IMR-90 (cell line): ENCODE measurements around the gene SEC24D. TPM values are rescaled to one million over a fixed set of nuclear protein-coding genes. Genes with fewer than 3 reads are reported as not detected.

Source experiments
- ATAC-seq: fragments of 200-7000 bp; cut with Tn5 transposase; 2 replicates; pipeline ENCODE4 v1.9.1; 2020; ENCODE audit warnings: low read depth, mild to moderate bottlenecking, moderate library complexity
- BruUV-seq: library from RNA; stranded (reverse); fragments of 400-500 nt; replicated peaks from 2 replicates; lab custom pipeline; 2021; lab: Mats Ljungman, UMichigan
- CTCF ChIA-PET: fragments of 300-600 bp; formaldehyde crosslinking; extraction: SDS; loops from one replicate; lab custom pipeline; 2021; ENCODE audit warnings: antibody characterized with exemption; lab: Yijun Ruan, JAX
- POLR2A ChIA-PET: fragments of 300-600 bp; sonication (Branson Sonifier 250); formaldehyde crosslinking; loops from one replicate; lab custom pipeline; 2022; ENCODE audit warnings: antibody characterized with exemption; ENCODE audit not compliant: unreplicated experiment; lab: Charles Lee
- DNase-seq: peaks from one replicate; pipeline ENCODE4 v3.0.0; 2013
- H2AFZ ChIP-seq: replicated peaks from 2 replicates; pipeline ENCODE3; 2013; ENCODE audit warnings: low read length, mild to moderate bottlenecking; ENCODE audit not compliant: poor library complexity
- H2AK5ac ChIP-seq: 2 replicates; pipeline ENCODE4 v1.6.1; 2013; ENCODE audit warnings: low read depth, low read length, inconsistent platforms
- H2AK9ac ChIP-seq: replicated peaks from 2 replicates; pipeline ENCODE3; 2013; ENCODE audit warnings: mild to moderate bottlenecking, low read depth, low read length, moderate library complexity; ENCODE audit not compliant: poor library complexity
- H2BK120ac ChIP-seq: 2 replicates; pipeline ENCODE4 v1.6.1; 2013; ENCODE audit warnings: low read depth, low read length, inconsistent platforms
- H2BK15ac ChIP-seq: 3 replicates; pipeline ENCODE4 v1.6.1; 2013; ENCODE audit warnings: low read depth, low read length, inconsistent platforms
- H2BK20ac ChIP-seq: 2 replicates; pipeline ENCODE4 v1.6.1; 2013; ENCODE audit warnings: low read depth, mild to moderate bottlenecking, inconsistent platforms, low read length, moderate library complexity
- H2BK5ac ChIP-seq: 2 replicates; pipeline ENCODE4 v1.6.1; 2013; ENCODE audit warnings: mild to moderate bottlenecking, low read depth, low read length, inconsistent platforms; ENCODE audit not compliant: poor library complexity, severe bottlenecking
- H3K14ac ChIP-seq: replicated peaks from 2 replicates; pipeline ENCODE4 v1.6.1; 2013; ENCODE audit warnings: low read depth, low read length, inconsistent platforms
- H3K18ac ChIP-seq: 2 replicates; pipeline ENCODE4 v1.6.1; 2013; ENCODE audit warnings: low read depth, low read length, control low read depth
- H3K23ac ChIP-seq: 2 replicates; pipeline ENCODE4 v1.6.1; 2013; ENCODE audit warnings: low read depth, low read length, inconsistent platforms
- H3K27ac ChIP-seq: 2 replicates; pipeline ENCODE4 v1.5.1; 2013; ENCODE audit warnings: mild to moderate bottlenecking, control low read depth, low read length; ENCODE audit not compliant: insufficient read depth
- H3K27me3 ChIP-seq: 2 replicates; pipeline ENCODE4 v1.6.1; 2013; ENCODE audit warnings: low read length; ENCODE audit not compliant: control insufficient read depth, insufficient read depth
- H3K36me3 ChIP-seq: 2 replicates; pipeline ENCODE4 v1.6.1; 2013; ENCODE audit warnings: low read length, mixed read lengths; ENCODE audit not compliant: control insufficient read depth, insufficient read depth
- H3K4ac ChIP-seq: 2 replicates; pipeline ENCODE4 v1.6.1; 2013; ENCODE audit warnings: low read depth, low read length, inconsistent platforms
- H3K4me1 ChIP-seq: 2 replicates; pipeline ENCODE4 v1.6.1; 2013; ENCODE audit warnings: low read length, mixed read lengths; ENCODE audit not compliant: control insufficient read depth, insufficient read depth
- H3K4me2 ChIP-seq: 2 replicates; pipeline ENCODE4 v1.6.1; 2013; ENCODE audit warnings: low read depth, mild to moderate bottlenecking, control low read depth, low read length, moderate library complexity
- H3K4me3 ChIP-seq: 2 replicates; pipeline ENCODE4 v1.5.1; 2013; ENCODE audit warnings: low read depth, mild to moderate bottlenecking, control low read depth, low read length, moderate library complexity; ENCODE audit not compliant: insufficient read depth
- H3K56ac ChIP-seq: 2 replicates; pipeline ENCODE4 v1.6.1; 2013; ENCODE audit warnings: low read length, inconsistent platforms; ENCODE audit not compliant: insufficient read depth; ENCODE audit errors: extremely low read depth
- H3K79me1 ChIP-seq, 2 experiments: 2 replicates each; pipeline ENCODE4 v1.6.1; 2013; ENCODE audit warnings: low read length in 2 of 2, inconsistent platforms in 1 of 2, low read depth in 1 of 2
- H3K9ac ChIP-seq: 2 replicates; pipeline ENCODE4 v1.6.1; 2013; ENCODE audit warnings: low read depth, low read length, control low read depth
- H3K9me1 ChIP-seq: 2 replicates; pipeline ENCODE4 v1.6.1; 2013; ENCODE audit warnings: low read length, inconsistent platforms; ENCODE audit not compliant: insufficient read depth
- H3K9me3 ChIP-seq: 2 replicates; pipeline ENCODE4 v1.6.1; 2013; ENCODE audit warnings: low read length; ENCODE audit not compliant: control insufficient read depth, insufficient read depth
- H4K20me1 ChIP-seq: 2 replicates; pipeline ENCODE4 v1.6.1; 2013; ENCODE audit warnings: low read length, inconsistent platforms; ENCODE audit not compliant: insufficient read depth
- H4K5ac ChIP-seq: 2 replicates; pipeline ENCODE4 v1.6.1; 2013; ENCODE audit warnings: mild to moderate bottlenecking, low read depth, low read length, control low read depth
- H4K8ac ChIP-seq, 2 experiments: 2 replicates each; pipeline ENCODE4 v1.6.1; 2013; ENCODE audit warnings: low read depth in 2 of 2, low read length in 2 of 2, control low read depth in 1 of 2, inconsistent platforms in 1 of 2
- H4K91ac ChIP-seq: 2 replicates; pipeline ENCODE4 v1.6.1; 2013; ENCODE audit warnings: low read depth, low read length, inconsistent platforms; ENCODE audit not compliant: insufficient read depth
- BHLHE40 ChIP-seq: fragments of 150-350 bp; IDR thresholded peaks from 2 replicates; pipeline ENCODE4 v1.6.1; 2016; ENCODE audit warnings: mild to moderate bottlenecking, low read depth, low read length
- CEBPB ChIP-seq: IDR thresholded peaks from 2 replicates; pipeline ENCODE4 v1.6.1; 2012; ENCODE audit warnings: low read depth, low read length, improper control_type of control experiment
- CHD1 ChIP-seq: IDR thresholded peaks from 2 replicates; pipeline ENCODE4 v1.6.1; 2012; ENCODE audit warnings: low read depth, low read length, improper control_type of control experiment
- ELK1 ChIP-seq: fragments of 150-350 bp; IDR thresholded peaks from 2 replicates; pipeline ENCODE4 v1.6.1; 2016; ENCODE audit warnings: low read depth, mild to moderate bottlenecking, low read length, moderate library complexity, borderline replicate concordance
- FOS ChIP-seq: fragments of 150-350 bp; IDR thresholded peaks from 2 replicates; pipeline ENCODE4 v1.6.1; 2016; ENCODE audit warnings: low read depth, low read length
- MAFK ChIP-seq: IDR thresholded peaks from 2 replicates; pipeline ENCODE4 v1.6.1; 2012; ENCODE audit warnings: low read depth, low read length, improper control_type of control experiment
- MAZ ChIP-seq: IDR thresholded peaks from 2 replicates; pipeline ENCODE4 v1.6.1; 2012; ENCODE audit warnings: low read depth, mild to moderate bottlenecking, low read length, improper control_type of control experiment, moderate library complexity, borderline replicate concordance
- MXI1 ChIP-seq: IDR thresholded peaks from 2 replicates; pipeline ENCODE4 v1.6.1; 2012; ENCODE audit warnings: low read depth, mild to moderate bottlenecking, low read length, moderate library complexity, borderline replicate concordance
- NFE2L2 ChIP-seq: fragments of 150-350 bp; IDR thresholded peaks from 2 replicates; pipeline ENCODE4 v1.6.1; 2016; ENCODE audit warnings: low read depth, mild to moderate bottlenecking, low read length
- POLR2A ChIP-seq: IDR thresholded peaks from 2 replicates; pipeline ENCODE4 v1.6.1; 2012; ENCODE audit warnings: mild to moderate bottlenecking, low read depth, low read length
- RAD21 ChIP-seq: IDR thresholded peaks from 2 replicates; pipeline ENCODE4 v1.6.1; 2012; ENCODE audit warnings: low read length, improper control_type of control experiment
- RCOR1 ChIP-seq: IDR thresholded peaks from 2 replicates; pipeline ENCODE4 v1.6.1; 2012; ENCODE audit warnings: mild to moderate bottlenecking, low read length, improper control_type of control experiment; ENCODE audit not compliant: insufficient replicate concordance
- RFX5 ChIP-seq: IDR thresholded peaks from 2 replicates; pipeline ENCODE4 v1.8.0; 2012; ENCODE audit warnings: low read depth, mild to moderate bottlenecking, low read length, moderate library complexity
- SMC3 ChIP-seq: fragments of 150-350 bp; IDR thresholded peaks from 2 replicates; pipeline ENCODE4 v1.6.1; 2016; ENCODE audit warnings: low read depth, mild to moderate bottlenecking, antibody characterized with exemption, low read length, moderate library complexity
- WGBS, 2 experiments: methylation state at CpG; one replicate each; pipeline versions ENCODE4 v1.1.5 to v1.1.7; 2013; ENCODE audit warnings: missing lambda C conversion rate in 2 of 2; ENCODE audit not compliant: insufficient read length in 1 of 2; ENCODE audit errors: extremely low coverage in 2 of 2; 5-methylcytosine and 5-hydroxymethylcytosine counted together
- dilution Hi-C: fragments of 300-500 bp; cut with HindIII; formaldehyde crosslinking; loops from one replicate; pipeline ENCODE4 v1.14.3; 2018; ENCODE audit warnings: low sequenced_read_pairs; ENCODE audit not compliant: unreplicated experiment
- in situ Hi-C: fragments of 300-500 bp; cut with MboI; formaldehyde crosslinking; loops from 3 replicates; pipeline ENCODE4 v1.14.3; 2019; ENCODE audit warnings: low sequenced_read_pairs, inconsistent platforms, mixed read lengths
- intact Hi-C: fragments of 100-400 bp; cut with micrococcal nuclease; formaldehyde crosslinking; loops from 2 replicates; pipeline ENCODE4 v1.10.0; 2022
- polyA plus RNA-seq, 3 experiments: library from polyadenylated mRNA; depleted of rRNA; stranded (reverse); fragments of >200 nt; gene quantifications; 2 replicates each; pipeline ENCODE4 v1.2.3, GENCODE V29; 2012; ENCODE audit warnings: low replicate concordance in 1 of 3
- total RNA-seq: library from RNA; depleted of rRNA; stranded (reverse); fragments of >200 nt; gene quantifications from 2 replicates; pipeline ENCODE4 v1.2.3, GENCODE V29; 2012
- TF ChIP-seq, protein P1 (sequence below): conservative IDR thresholded peaks from 2 replicates; pipeline ENCODE4 v1.5.1; 2012; ENCODE audit warnings: mild to moderate bottlenecking, low read depth, low read length, improper control_type of control experiment
- TF ChIP-seq, protein P2 (sequence below): fragments of 150-350 bp; IDR thresholded peaks from 2 replicates; pipeline ENCODE4 v1.6.1; 2017; ENCODE audit warnings: mild to moderate bottlenecking, antibody characterized with exemption, low read length, low read depth

SEC24D gene
- total and polyA plus RNA-seq, 2 of the 4 experiments (the other 2 are of a cell fraction) = 93.2 to 111 TPM

GRCh38 chr4:118848242-118848641, 12.3 kb upstream of the SEC24D start:
- Histone ChIP-seq H3K4ac (no peak overlapping the region), H3K4me3 (no peak overlapping the region), H3K27ac (no peak overlapping the region), H3K4me1 (peaks cover 3% of the 10 kb centered on the region; the same call in 1 of the 2 replicates), H3K36me3 (no peaks in the 10 kb centered on the region), H2BK120ac (no peak overlapping the region), H2BK20ac (no peak overlapping the region), H2AK5ac (no peak overlapping the region), H2BK15ac (no peak overlapping the region), H2AFZ (no peak overlapping the region), H2AK9ac (no peak overlapping the region), H3K18ac (no peak overlapping the region), H3K4me2 (no peak overlapping the region), H3K79me1 (no peaks in the 10 kb centered on the region), H3K27me3 (no peaks in the 10 kb centered on the region), H3K56ac (no peak overlapping the region), H3K9me3 (no peaks in the 10 kb centered on the region), H4K91ac (no peak overlapping the region), H4K20me1 (no peaks in the 10 kb centered on the region), H4K8ac (no peak overlapping the region), H2BK5ac (no peak overlapping the region), H3K9me1 (0 out of 2 replicates have a peak, but pooled peaks cover 4% of the 10 kb centered on the region), H3K23ac (no peak overlapping the region), H4K5ac (no peak overlapping the region), H3K14ac (no peak overlapping the region), H3K9ac (no peak overlapping the region)
- DNase-seq (no peak), ATAC-seq (no peak)
- ChIA-PET CTCF (no interaction called here), POLR2A (no interaction called here)
- TF ChIP-seq RAD21 (no peak), CEBPB (no peak), SMC3 (no peak), MAFK (no peak), RFX5 (no peak), POLR2A (no peak), NFE2L2 (no peak), CHD1 (no peak), RCOR1 (no peak), BHLHE40 (no peak), ELK1 (no peak), MXI1 (no peak), FOS (no peak), MAZ (no peak)
- TF ChIP-seq, protein P1, sequence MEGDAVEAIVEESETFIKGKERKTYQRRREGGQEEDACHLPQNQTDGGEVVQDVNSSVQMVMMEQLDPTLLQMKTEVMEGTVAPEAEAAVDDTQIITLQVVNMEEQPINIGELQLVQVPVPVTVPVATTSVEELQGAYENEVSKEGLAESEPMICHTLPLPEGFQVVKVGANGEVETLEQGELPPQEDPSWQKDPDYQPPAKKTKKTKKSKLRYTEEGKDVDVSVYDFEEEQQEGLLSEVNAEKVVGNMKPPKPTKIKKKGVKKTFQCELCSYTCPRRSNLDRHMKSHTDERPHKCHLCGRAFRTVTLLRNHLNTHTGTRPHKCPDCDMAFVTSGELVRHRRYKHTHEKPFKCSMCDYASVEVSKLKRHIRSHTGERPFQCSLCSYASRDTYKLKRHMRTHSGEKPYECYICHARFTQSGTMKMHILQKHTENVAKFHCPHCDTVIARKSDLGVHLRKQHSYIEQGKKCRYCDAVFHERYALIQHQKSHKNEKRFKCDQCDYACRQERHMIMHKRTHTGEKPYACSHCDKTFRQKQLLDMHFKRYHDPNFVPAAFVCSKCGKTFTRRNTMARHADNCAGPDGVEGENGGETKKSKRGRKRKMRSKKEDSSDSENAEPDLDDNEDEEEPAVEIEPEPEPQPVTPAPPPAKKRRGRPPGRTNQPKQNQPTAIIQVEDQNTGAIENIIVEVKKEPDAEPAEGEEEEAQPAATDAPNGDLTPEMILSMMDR = no peak
- TF ChIP-seq, protein P2, sequence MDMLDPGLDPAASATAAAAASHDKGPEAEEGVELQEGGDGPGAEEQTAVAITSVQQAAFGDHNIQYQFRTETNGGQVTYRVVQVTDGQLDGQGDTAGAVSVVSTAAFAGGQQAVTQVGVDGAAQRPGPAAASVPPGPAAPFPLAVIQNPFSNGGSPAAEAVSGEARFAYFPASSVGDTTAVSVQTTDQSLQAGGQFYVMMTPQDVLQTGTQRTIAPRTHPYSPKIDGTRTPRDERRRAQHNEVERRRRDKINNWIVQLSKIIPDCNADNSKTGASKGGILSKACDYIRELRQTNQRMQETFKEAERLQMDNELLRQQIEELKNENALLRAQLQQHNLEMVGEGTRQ = no peak
- no TSS peak for BruUV-seq
- dilution Hi-C loops = no loop called here
- WGBS, 2 experiments = 100% methylated on average over 3 of the region's 7 CpGs; no CpG with 5 or more reads in 1 of the 2 experiments
- in situ Hi-C loops = no loop called here
- intact Hi-C loops = no loop called here
